HepG2 (cell line): ENCODE results near the gene DDTL. TPM values are rescaled to one million over a fixed set of nuclear protein-coding genes. Genes with fewer than 3 reads are reported as not detected.
A peak's percentile ranks its signal among the peaks of the same experiment; 100 is the strongest.

Experiments
- CHD4 ChIP-seq: fragments of 200-600 bp; sonication (generic); IDR thresholded peaks from 2 replicates; pipeline ENCODE4 v1.7.0; 2017; ENCODE audit warnings: mild to moderate bottlenecking, low read length, borderline replicate concordance
- DNMT1 ChIP-seq: sonication (generic); formaldehyde crosslinking; IDR thresholded peaks from 2 replicates; pipeline ENCODE4 v1.5.1; 2020; ENCODE audit warnings: mild to moderate bottlenecking, missing genetic modification reagents
- FOSL1 ChIP-seq: sonication (generic); formaldehyde crosslinking; IDR thresholded peaks from 2 replicates; pipeline ENCODE4 v1.9.0; 2021; ENCODE audit warnings: missing genetic modification reagents, borderline replicate concordance
- FOXJ3 ChIP-seq: sonication (generic); formaldehyde crosslinking; IDR thresholded peaks from 2 replicates; pipeline ENCODE4 v1.4.0; 2020; ENCODE audit warnings: missing genetic modification reagents, mild to moderate bottlenecking, borderline replicate concordance
- GFI1 ChIP-seq: sonication (generic); formaldehyde crosslinking; IDR thresholded peaks from 2 replicates; pipeline ENCODE4 v1.5.0; 2020; ENCODE audit warnings: missing genetic modification reagents, mild to moderate bottlenecking, borderline replicate concordance
- GPN1 ChIP-seq: sonication (generic); formaldehyde crosslinking; IDR thresholded peaks from 2 replicates; pipeline ENCODE4 v1.5.1; 2020; ENCODE audit warnings: missing genetic modification reagents, borderline replicate concordance
- GTF3A ChIP-seq: sonication (generic); formaldehyde crosslinking; conservative IDR thresholded peaks from 2 replicates; pipeline ENCODE4 v1.4.0; 2020; ENCODE audit warnings: mild to moderate bottlenecking, missing genetic modification reagents
- RXRA ChIP-seq: sonication (generic); formaldehyde crosslinking; IDR thresholded peaks from 2 replicates; pipeline ENCODE4 v1.5.1; 2020; ENCODE audit warnings: missing genetic modification reagents
- TCF7L2 ChIP-seq: IDR thresholded peaks from 2 replicates; pipeline ENCODE4 v1.6.1; 2011; ENCODE audit warnings: mild to moderate bottlenecking, low read depth, low read length, moderate library complexity
- TOPORS ChIP-seq: sonication (generic); formaldehyde crosslinking; IDR thresholded peaks from 2 replicates; pipeline ENCODE4 v1.8.0; 2023; ENCODE audit warnings: mild to moderate bottlenecking, missing genetic modification reagents
- ZMYM4 ChIP-seq: sonication (generic); formaldehyde crosslinking; IDR thresholded peaks from 2 replicates; pipeline ENCODE4 v1.8.1; 2023; ENCODE audit warnings: mild to moderate bottlenecking, missing genetic modification reagents
- ZNF746 ChIP-seq: sonication (generic); formaldehyde crosslinking; IDR thresholded peaks from 2 replicates; pipeline ENCODE4 v1.8.0; 2022; ENCODE audit warnings: mild to moderate bottlenecking, missing genetic modification reagents
- ZSCAN20 ChIP-seq: sonication (generic); formaldehyde crosslinking; IDR thresholded peaks from 2 replicates; pipeline ENCODE4 v1.4.0; 2020; ENCODE audit warnings: missing genetic modification reagents, mild to moderate bottlenecking, borderline replicate concordance
- ZSCAN31 ChIP-seq: sonication (generic); formaldehyde crosslinking; IDR thresholded peaks from 2 replicates; pipeline ENCODE4 v1.5.0; 2020; ENCODE audit warnings: low read depth, mild to moderate bottlenecking, missing genetic modification reagents
- polyA plus RNA-seq, 8 experiments: library from polyadenylated mRNA; depleted of rRNA in 3 of 8; stranded (reverse) in 7 of 8; unstranded in 1 of 8; fragments of >200 nt; fragmentation: Illumina TruSeq in 4 of 8; extraction: Trizol in 4 of 8; gene quantifications; 2 replicates each; pipeline versions ENCODE4 v1.2.1 to v1.2.3, GENCODE V29; 2011 to 2016; ENCODE audit warnings: low read depth in 4 of 8, missing spikeins in 1 of 8, mixed read lengths in 1 of 8; ENCODE audit not compliant: insufficient read depth in 1 of 8
- total RNA-seq, 5 experiments: library from RNA; depleted of rRNA; stranded (reverse); fragments of >200 nt; fragmentation: Illumina TruSeq; extraction: Trizol; gene quantifications; 2 replicates each; pipeline ENCODE4 v1.2.3, GENCODE V29; 2016; ENCODE audit warnings: low read depth in 1 of 5
- TF ChIP-seq, protein P1 (sequence below): sonication (generic); formaldehyde crosslinking; IDR thresholded peaks from 2 replicates; pipeline ENCODE4 v1.5.1; 2020; ENCODE audit warnings: missing genetic modification reagents, mild to moderate bottlenecking, borderline replicate concordance
- TF ChIP-seq, protein P2 (sequence below): sonication (generic); formaldehyde crosslinking; IDR thresholded peaks from 2 replicates; pipeline ENCODE4 v1.5.0; 2020; ENCODE audit warnings: missing genetic modification reagents
- TF ChIP-seq, protein P3 (sequence below): sonication (generic); formaldehyde crosslinking; IDR thresholded peaks from 2 replicates; pipeline ENCODE4 v1.5.0; 2020; ENCODE audit warnings: missing genetic modification reagents, mild to moderate bottlenecking, borderline replicate concordance
- TF ChIP-seq, protein P4 (sequence below): sonication (generic); formaldehyde crosslinking; IDR thresholded peaks from 2 replicates; pipeline ENCODE4 v1.4.0; 2020; ENCODE audit warnings: missing genetic modification reagents
- TF ChIP-seq, protein P5 (sequence below): sonication (generic); formaldehyde crosslinking; IDR thresholded peaks from 2 replicates; pipeline ENCODE4 v1.4.0; 2020; ENCODE audit warnings: missing genetic modification reagents
- TF ChIP-seq, protein P6 (sequence below): sonication (generic); formaldehyde crosslinking; IDR thresholded peaks from 2 replicates; pipeline ENCODE4 v1.4.0; 2020; ENCODE audit warnings: missing genetic modification reagents

DDTL gene
- total and polyA plus RNA-seq, 2 of the 13 experiments (the other 11 are each of a cell fraction or from before 2014, with no cell fraction given) = 0.31 TPM; not detected in 1

DNA sequence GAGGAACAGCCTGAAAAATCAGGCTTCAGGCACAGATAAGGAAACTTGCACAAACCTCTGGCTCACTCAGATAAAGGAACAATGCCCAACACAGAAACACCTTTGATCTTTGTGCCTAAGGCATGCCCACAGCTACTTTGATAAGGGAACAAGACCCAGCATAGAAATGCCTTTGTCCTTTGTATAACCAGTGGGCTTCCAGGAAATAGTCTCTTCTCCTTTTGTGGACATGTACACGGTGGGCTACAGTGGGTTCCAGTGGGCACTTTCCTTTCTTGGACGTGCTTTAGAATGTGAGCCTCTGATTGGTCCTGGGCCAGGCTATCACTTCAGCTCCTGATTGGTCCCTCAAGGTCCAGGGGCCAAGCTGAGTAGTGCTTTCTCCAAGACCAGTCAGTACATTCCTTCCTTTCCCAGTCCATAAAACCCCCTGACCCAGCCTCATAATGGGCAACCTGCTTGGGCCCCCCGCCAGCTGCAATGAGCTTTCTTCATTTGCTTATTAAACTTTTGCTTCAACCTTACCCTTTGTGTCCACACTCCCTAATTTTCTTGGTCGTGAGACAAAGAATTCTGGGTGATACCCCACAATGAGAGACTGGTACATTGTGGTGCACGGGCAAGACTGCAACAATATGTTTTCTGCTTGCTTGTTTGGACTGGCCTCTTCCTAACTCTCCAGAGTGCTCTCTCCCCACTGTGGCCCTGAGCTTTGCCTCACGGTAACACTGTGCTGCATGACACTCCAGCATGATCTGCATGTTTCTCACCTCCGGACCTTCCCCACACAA lies 42.7 kb downstream of the DDTL start (continued):
- TF ChIP-seq TCF7L2 (peak; percentile 77), GFI1 (CRISPR knock-in tag) (peak; percentile 36), ZNF746 (no peak), TOPORS (CRISPR knock-in tag) (no peak; the same call in 1 of the 2 replicates), RXRA (CRISPR knock-in tag) (no peak; the same call in 1 of the 2 replicates), ZSCAN20 (no peak), DNMT1 (no peak), ZMYM4 (no peak), FOSL1 (CRISPR knock-in tag) (no peak), CHD4 (0 out of 2 replicates have a peak, but pooled peaks have one; percentile 9), ZSCAN31 (peak; percentile 48; the same call in 1 of the 2 replicates), GTF3A (0 out of 2 replicates have a peak, but pooled peaks have one; percentile 26), GPN1 (CRISPR knock-in tag) (no peak), FOXJ3 (CRISPR knock-in tag) (no peak)
- TF ChIP-seq, protein P1, sequence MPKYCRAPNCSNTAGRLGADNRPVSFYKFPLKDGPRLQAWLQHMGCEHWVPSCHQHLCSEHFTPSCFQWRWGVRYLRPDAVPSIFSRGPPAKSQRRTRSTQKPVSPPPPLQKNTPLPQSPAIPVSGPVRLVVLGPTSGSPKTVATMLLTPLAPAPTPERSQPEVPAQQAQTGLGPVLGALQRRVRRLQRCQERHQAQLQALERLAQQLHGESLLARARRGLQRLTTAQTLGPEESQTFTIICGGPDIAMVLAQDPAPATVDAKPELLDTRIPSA (CRISPR knock-in tag) = no peak
- TF ChIP-seq, protein P2, sequence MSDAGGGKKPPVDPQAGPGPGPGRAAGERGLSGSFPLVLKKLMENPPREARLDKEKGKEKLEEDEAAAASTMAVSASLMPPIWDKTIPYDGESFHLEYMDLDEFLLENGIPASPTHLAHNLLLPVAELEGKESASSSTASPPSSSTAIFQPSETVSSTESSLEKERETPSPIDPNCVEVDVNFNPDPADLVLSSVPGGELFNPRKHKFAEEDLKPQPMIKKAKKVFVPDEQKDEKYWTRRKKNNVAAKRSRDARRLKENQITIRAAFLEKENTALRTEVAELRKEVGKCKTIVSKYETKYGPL = no peak; the same call in 1 of the 2 replicates
- TF ChIP-seq, protein P3, sequence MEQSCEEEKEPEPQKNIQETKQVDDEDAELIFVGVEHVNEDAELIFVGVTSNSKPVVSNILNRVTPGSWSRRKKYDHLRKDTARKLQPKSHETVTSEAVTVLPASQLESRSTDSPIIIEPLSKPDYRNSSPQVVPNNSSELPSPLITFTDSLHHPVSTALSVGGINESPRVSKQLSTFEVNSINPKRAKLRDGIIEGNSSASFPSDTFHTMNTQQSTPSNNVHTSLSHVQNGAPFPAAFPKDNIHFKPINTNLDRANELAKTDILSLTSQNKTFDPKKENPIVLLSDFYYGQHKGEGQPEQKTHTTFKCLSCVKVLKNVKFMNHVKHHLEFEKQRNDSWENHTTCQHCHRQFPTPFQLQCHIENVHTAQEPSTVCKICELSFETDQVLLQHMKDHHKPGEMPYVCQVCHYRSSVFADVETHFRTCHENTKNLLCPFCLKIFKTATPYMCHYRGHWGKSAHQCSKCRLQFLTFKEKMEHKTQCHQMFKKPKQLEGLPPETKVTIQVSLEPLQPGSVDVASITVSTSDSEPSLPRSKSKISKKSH (CRISPR knock-in tag) = no peak
- TF ChIP-seq, protein P4, sequence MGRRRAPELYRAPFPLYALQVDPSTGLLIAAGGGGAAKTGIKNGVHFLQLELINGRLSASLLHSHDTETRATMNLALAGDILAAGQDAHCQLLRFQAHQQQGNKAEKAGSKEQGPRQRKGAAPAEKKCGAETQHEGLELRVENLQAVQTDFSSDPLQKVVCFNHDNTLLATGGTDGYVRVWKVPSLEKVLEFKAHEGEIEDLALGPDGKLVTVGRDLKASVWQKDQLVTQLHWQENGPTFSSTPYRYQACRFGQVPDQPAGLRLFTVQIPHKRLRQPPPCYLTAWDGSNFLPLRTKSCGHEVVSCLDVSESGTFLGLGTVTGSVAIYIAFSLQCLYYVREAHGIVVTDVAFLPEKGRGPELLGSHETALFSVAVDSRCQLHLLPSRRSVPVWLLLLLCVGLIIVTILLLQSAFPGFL (CRISPR knock-in tag) = no peak
- TF ChIP-seq, protein P5, sequence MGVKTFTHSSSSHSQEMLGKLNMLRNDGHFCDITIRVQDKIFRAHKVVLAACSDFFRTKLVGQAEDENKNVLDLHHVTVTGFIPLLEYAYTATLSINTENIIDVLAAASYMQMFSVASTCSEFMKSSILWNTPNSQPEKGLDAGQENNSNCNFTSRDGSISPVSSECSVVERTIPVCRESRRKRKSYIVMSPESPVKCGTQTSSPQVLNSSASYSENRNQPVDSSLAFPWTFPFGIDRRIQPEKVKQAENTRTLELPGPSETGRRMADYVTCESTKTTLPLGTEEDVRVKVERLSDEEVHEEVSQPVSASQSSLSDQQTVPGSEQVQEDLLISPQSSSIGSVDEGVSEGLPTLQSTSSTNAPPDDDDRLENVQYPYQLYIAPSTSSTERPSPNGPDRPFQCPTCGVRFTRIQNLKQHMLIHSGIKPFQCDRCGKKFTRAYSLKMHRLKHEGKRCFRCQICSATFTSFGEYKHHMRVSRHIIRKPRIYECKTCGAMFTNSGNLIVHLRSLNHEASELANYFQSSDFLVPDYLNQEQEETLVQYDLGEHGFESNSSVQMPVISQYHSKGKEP (CRISPR knock-in tag) = no peak
- TF ChIP-seq, protein P6, sequence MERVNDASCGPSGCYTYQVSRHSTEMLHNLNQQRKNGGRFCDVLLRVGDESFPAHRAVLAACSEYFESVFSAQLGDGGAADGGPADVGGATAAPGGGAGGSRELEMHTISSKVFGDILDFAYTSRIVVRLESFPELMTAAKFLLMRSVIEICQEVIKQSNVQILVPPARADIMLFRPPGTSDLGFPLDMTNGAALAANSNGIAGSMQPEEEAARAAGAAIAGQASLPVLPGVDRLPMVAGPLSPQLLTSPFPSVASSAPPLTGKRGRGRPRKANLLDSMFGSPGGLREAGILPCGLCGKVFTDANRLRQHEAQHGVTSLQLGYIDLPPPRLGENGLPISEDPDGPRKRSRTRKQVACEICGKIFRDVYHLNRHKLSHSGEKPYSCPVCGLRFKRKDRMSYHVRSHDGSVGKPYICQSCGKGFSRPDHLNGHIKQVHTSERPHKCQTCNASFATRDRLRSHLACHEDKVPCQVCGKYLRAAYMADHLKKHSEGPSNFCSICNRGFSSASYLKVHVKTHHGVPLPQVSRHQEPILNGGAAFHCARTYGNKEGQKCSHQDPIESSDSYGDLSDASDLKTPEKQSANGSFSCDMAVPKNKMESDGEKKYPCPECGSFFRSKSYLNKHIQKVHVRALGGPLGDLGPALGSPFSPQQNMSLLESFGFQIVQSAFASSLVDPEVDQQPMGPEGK = peak; percentile 36; the same call in 1 of the 2 replicates
